Dermis microvascular lymphatic vessel endothelial cell (primary cell): ENCODE results near the gene RNASE13. TPM values are rescaled to one million over a fixed set of nuclear protein-coding genes. Genes with fewer than 3 reads are reported as not detected.
"Not testable (repeated sequence)": the region's sequence is repeated elsewhere in the genome, so short reads cannot be mapped to it uniquely, and the experiment has no call there.

Experiments used
- DNase-seq, 2 donors: peaks; one replicate each; pipeline versions ENCODE4 v3.0.0 to v3.0.0-alpha.2; 2010; ENCODE audit warnings: low read depth in 2 of 2
- total RNA-seq: library from RNA; depleted of rRNA; stranded (reverse); fragments of >200 nt; gene quantifications from 2 replicates; pipeline ENCODE4 v1.2.1, GENCODE V29; 2014

Gene RNASE13
- total RNA-seq, 1 donor from 2014 or later: not detected

- no peak for DNase-seq
These were observed 8.3 kb upstream of the RNASE13 start for GRCh38 chr14:21042918-21043317.

GRCh38 chr14:21041676-21042433 lies 7.2 kb upstream of the RNASE13 start, which contains the start of gene RNASE7:
RNASE7 (plus strand) TSS chr14:21042362; CDS start chr14:21042993, 631 bp downstream.
- peak in 1 of 2 donors; percentile 18 for DNase-seq

GRCh38 chr14:21040941-21041340 lies 6.3 kb upstream of the RNASE13 start:
- not testable (repeated sequence) for DNase-seq

DNA sequence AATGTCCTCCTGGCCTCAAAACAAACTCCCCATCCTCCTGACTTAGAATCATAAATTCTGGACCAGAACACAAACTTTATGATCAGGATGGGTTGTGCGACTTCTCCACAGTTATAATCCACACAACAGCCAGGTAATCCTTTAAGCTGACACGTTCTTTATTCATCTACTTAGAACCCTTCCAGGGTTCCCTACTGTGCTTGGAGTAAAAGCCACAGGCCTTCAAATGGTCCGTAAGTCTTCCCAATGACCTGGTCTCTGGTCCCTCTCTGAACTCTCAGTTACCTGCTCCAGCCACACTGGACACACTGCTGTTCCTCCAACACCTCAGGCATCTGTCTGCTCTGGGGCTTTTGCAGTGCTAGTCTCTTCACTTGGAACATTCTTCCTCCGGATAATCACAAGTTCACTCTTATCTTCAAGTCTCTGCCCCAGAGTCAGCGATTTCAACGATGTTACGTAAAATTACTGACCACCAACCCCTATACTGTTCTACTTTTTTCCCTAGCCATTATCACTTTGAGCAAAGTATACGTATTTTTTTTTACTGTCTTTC lies 5.8 kb upstream of the RNASE13 start:
- DNase-seq: no peak

GRCh38 chr14:21039585-21040369 lies 5.2 kb upstream of the RNASE13 start:
- DNase-seq: peak; percentile 52 to 61

DNA sequence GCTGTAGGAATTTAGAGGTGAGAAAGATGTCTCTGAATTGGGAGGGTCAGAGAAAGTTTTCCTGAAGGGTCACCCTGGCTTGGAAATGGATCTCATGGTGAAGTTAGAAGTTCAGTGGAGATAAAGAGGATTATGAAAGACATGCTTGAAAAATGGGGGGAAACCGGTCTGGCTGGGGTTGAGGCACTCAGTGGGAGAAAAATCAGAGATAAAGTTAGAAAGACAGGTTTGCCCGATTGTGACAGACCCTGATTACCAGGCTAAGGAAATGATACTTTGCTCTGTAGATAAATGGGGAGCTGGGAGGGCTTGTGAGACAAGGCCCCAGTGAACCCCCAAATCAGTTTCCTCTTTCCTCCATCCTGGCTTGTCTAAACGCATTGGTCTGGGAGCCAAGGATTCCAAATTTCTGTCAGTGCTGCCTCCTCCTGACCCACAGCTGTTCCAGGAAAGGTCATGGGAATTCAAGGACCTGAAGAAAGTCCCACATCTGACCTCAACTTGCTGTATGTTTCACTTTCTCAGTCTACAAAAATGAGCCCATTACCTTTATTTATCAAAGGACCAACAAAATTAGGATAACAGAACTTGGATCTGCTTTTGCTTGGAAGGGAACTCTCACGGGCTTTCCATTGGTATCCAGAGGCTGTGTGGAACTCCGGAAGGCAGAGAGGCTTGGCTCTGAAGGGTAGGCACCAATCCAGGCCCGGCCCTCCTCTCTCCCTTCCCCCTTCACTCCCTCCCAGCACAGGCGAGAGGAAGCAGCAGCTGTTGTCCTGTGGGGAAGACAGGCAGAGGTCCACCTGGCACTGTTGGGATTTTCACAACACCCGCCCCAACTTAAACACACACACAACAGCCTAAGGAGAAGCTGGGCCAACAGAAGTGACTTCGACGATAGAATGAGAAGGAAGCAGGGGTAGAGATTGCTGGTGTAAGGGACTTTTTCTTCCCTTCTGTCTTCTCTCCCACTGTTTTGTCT lies 4.1 kb upstream of the RNASE13 start:
- peak; percentile 26 to 36 for DNase-seq

GRCh38 chr14:21037156-21037555 lies 2.5 kb upstream of the RNASE13 start:
- DNase-seq: no peak

- no peak for DNase-seq
These were observed 2.1 kb upstream of the RNASE13 start for GRCh38 chr14:21036751-21037150.

GRCh38 chr14:21033133-21033698 lies 1.4 kb downstream of the RNASE13 start:
- no peak for DNase-seq

DNA sequence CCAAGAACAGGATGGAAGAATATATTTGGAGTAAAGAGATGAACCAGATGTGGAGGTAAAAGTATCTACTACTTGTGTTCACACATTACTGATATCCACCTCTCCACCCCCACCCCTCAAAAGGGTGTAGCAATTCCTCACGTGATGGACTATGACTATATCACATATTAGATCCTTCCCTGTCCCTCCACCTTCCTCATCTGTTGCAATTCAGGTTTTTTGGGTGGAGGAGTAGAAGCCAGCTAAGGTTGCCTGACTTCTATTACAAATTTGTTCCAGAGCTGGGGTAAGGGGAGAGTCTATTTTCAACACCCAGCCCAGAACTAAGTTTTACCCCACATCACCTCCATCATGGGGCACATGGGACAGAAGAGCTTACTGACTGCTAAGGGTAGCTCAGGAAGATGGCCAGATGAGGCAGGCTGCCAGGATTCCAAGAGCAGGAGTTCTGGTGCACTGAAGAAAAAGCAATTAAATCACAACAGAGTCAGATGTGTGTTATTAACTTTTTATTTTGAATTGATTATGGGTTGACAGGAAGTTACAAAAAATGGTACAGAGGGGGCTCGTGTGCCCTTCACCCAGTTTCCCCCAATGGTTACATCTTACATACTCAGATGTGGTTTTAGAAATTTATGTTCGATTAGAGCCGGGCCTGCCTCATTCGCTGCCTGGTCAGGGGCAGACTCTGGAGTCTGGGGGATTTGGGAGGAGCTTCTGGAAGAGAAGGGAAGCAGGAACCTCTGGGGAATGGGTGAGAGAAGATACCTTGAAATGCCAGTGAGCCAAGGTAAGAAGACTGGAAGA lies 2.1 kb downstream of the RNASE13 start:
- DNase-seq: no peak

- DNase-seq: no peak
These were observed 4.1 kb downstream of the RNASE13 start for GRCh38 chr14:21030531-21030930.

GRCh38 chr14:21029917-21030316 lies 4.7 kb downstream of the RNASE13 start, which contains the start of gene TPPP2:
TPPP2 (plus strand) TSS chr14:21030217; CDS start chr14:21030582, 365 bp downstream.
- no peak for DNase-seq

DNA sequence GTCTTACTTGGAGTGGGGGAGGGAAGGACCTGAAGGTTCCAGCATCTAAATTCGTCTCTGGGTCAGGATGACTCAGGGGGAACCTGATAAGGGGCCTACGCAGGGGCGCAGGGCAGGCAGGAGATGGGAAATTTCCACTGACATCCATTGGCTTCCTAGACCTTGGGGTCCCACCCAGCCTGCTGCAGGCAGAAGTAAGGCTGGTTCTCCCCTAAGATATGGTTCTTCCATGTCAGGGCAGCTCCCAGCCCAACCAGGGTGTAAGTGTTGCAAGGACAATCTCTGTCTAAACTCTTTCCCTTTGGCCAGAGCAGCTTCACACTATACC lies 7.7 kb downstream of the RNASE13 start:
- DNase-seq: no peak

GRCh38 chr14:21026274-21026987 lies 8.2 kb downstream of the RNASE13 start:
- DNase-seq: no peak

DNA sequence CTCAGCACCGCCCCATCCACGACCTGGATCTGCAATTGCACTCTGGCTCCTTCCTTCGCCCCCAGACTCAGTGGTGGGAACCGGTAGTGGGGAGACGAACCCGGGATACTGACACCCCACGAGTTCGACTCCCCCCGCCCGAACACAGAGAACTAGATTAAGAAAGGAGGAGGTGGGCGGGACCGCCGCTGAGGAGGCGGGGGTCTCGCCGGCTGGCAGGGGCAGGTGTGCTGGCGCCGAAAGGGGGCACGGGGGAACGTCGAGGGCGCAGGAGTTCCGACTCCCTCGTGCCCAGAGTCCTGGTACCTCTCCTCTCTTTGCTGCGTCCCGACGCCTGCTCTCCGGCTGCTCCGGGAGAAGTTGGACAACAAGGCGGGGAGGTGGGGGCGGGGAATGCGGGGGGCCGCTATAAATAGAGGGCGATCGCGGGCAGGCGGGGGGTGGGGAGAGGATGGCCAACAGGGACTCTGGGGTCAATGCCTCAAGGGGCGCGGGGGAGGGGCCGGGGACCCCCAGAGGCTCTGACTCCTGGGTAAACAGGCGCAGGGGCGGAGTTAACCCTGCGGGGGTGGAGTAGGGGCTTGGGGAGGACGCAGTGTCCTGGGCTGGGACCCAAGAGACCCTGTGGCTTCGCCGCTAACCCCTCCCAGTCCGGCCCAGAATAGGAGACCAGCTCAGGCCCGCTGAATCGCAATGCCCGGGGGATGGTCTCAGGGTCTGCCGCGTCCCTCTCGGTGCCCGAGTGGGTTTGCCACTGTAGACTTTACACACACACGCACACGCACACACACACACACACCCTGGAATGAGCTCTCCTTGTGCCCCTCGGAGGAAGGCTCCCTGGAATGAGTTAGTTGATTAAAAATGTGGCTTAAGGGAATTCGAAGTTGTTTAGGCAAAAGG lies 9.0 kb downstream of the RNASE13 start:
- DNase-seq: no peak

DNA sequence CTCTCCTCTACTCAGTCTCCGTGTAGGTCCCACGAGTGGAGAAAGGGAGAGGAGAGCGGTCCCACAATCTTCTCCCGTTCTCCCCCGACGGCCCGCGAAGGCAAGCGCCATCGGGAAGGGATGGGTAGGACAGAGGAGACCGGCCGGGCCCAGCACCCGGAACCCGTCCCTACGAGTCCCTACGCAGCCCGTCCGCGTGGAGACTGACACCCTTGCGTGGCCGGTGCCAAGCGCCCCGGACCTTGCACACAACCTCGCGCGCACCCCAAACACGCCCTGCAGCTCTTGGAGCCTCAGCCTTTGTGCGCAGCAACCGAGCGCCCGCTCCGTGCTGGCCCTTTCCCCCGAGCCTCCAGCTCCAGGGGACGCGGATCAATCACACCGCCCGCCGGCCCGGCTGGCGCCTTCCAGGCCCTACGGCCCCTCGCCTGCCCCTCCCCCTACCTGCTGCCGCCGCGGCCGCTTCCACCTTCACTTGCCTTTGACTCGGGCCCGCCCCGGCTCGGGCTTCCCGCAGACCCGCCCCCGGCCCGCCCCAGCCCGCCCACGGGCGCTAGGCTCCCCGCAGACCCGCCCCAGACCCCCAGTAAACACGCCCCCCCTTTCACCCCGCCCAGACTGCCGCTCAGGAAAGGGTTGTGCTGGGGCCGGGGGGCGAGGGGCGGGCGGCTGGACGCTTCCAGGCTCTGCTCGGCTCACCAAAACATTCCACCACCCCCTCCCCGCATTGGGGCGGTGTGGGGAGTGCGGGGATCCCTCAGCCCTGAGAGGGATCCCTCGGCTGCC lies 9.8 kb downstream of the RNASE13 start, which contains the start of gene NDRG2:
NDRG2 (minus strand) TSS at position 477 of the 786 bp plus-strand sequence. CDS start 1,746 bp downstream, outside the sequence.
- peak in 1 of 2 donors; percentile 14 for DNase-seq
